GM11168 (cell line): Measurements from ENCODE around the gene TROAP.

Source experiments
- in situ Hi-C: fragments of 300-500 bp; cut with MboI; formaldehyde crosslinking; loops from one replicate; pipeline ENCODE4 v1.12.0; 2022; ENCODE audit warnings: low sequenced_read_pairs; ENCODE audit not compliant: unreplicated experiment

Gene TROAP

GRCh38 chr12:49339464-49339861 lies 16.4 kb downstream of the TROAP start:
- in situ Hi-C loops: loop anchor here (5.0 kb wide), 1 partner anchor 47 kb away; no protein-coding TSS in a partner anchor

GRCh38 chr12:49340095-49340870 lies 17.2 kb downstream of the TROAP start:
- in situ Hi-C loops: no loop called here

- in situ Hi-C loops: no loop called here
Observed at GRCh38 chr12:49340971-49341776, 18.1 kb downstream of the TROAP start.

- in situ Hi-C loops: no loop called here
Observed at GRCh38 chr12:49341777-49342065, 18.7 kb downstream of the TROAP start.

- in situ Hi-C loops: no loop called here
Observed at GRCh38 chr12:49342066-49342913, 19.2 kb downstream of the TROAP start.

GRCh38 chr12:49342914-49343731 lies 20.1 kb downstream of the TROAP start:
- in situ Hi-C loops: no loop called here

- in situ Hi-C loops: no loop called here
Observed at GRCh38 chr12:49344486-49345050, 21.5 kb downstream of the TROAP start.

- in situ Hi-C loops: no loop called here
Observed at GRCh38 chr12:49345051-49345824, 22.2 kb downstream of the TROAP start.

- in situ Hi-C loops: no loop called here
Observed at GRCh38 chr12:49345825-49346658, 23.0 kb downstream of the TROAP start.

- in situ Hi-C loops: no loop called here
Observed at GRCh38 chr12:49346659-49347310, 23.7 kb downstream of the TROAP start, which contains the start of gene DNAJC22. TSS of gene DNAJC22 (plus strand) at chr12:49346888. CDS start at chr12:49348873, 1,985 bp downstream.

- in situ Hi-C loops: no loop called here
Observed at GRCh38 chr12:49347311-49348193, 24.5 kb downstream of the TROAP start.

GRCh38 chr12:49348781-49349180 lies 25.7 kb downstream of the TROAP start:
- in situ Hi-C loops: no loop called here

- in situ Hi-C loops: no loop called here
Observed at GRCh38 chr12:49349266-49349665, 26.2 kb downstream of the TROAP start.

GRCh38 chr12:49352351-49352750 lies 29.3 kb downstream of the TROAP start:
- in situ Hi-C loops: no loop called here

GRCh38 chr12:49355913-49356312 lies 32.9 kb downstream of the TROAP start:
- in situ Hi-C loops: no loop called here

- in situ Hi-C loops: no loop called here
Observed at GRCh38 chr12:49357103-49357678, 34.1 kb downstream of the TROAP start.
